ENCODE data around the gene GOLIM4.

Gene GOLIM4

DNA sequence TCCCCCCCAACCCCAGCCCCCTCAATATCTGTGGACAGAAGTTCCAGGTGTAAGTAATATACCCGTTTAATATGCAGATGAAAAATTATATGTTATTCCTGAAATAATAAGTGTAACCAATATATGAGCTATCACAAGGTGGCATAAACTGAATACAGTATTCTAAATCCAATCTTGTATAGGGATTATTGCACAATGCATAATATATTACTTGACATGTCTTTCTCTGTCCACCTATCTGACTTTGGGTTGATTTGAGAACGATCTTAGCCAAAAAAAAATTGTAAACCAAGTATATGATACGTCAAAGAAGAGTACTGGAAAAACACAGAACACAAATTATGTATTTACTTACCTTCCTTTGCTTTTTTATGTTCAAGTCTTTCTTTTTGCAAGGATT, 47.8 kb downstream of the GOLIM4 start:
- TF ChIP-seq, protein P1, sequence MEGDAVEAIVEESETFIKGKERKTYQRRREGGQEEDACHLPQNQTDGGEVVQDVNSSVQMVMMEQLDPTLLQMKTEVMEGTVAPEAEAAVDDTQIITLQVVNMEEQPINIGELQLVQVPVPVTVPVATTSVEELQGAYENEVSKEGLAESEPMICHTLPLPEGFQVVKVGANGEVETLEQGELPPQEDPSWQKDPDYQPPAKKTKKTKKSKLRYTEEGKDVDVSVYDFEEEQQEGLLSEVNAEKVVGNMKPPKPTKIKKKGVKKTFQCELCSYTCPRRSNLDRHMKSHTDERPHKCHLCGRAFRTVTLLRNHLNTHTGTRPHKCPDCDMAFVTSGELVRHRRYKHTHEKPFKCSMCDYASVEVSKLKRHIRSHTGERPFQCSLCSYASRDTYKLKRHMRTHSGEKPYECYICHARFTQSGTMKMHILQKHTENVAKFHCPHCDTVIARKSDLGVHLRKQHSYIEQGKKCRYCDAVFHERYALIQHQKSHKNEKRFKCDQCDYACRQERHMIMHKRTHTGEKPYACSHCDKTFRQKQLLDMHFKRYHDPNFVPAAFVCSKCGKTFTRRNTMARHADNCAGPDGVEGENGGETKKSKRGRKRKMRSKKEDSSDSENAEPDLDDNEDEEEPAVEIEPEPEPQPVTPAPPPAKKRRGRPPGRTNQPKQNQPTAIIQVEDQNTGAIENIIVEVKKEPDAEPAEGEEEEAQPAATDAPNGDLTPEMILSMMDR (IDR thresholded peaks at IDR 0.05): no peak

DNA sequence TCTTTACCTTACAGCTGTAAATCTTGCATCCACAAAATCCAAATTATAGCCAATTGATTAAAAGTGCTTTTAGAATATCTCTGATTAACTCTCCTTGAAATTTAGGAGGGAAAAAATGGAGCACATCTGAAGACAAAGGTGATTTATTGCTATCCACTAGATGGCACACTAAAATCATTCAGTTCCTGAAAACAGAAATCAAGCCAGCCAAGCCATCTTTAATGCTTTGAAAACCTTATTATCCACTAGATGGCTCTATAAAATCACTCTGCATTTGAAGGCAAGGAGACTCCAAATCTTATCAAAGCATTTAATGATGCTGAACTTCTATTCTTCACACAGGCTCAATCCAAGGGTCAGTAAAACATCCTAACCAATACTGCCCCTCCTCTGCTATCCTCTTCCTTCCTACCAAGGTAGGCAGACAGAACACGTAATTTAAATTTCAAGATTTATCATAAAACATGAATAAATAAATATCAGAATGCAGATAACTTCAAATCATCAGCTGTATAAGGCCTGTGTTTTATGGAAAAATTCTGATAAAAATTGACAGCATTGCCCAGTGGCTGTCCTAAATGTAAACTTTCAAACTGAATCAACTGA, 48.4 kb downstream of the GOLIM4 start:
- no peak for DNase-seq (ENCODE audit: low spot score)
- no peak overlapping the region for H3K4me3 ChIP-seq

More for the DNA sequence above, 47.8 kb downstream of the GOLIM4 start:
- Histone ChIP-seq H3K4me3 (no peak overlapping the region), H3K27ac (no peak overlapping the region)
- DNase-seq (ENCODE audit: low spot score): no peak

DNA sequence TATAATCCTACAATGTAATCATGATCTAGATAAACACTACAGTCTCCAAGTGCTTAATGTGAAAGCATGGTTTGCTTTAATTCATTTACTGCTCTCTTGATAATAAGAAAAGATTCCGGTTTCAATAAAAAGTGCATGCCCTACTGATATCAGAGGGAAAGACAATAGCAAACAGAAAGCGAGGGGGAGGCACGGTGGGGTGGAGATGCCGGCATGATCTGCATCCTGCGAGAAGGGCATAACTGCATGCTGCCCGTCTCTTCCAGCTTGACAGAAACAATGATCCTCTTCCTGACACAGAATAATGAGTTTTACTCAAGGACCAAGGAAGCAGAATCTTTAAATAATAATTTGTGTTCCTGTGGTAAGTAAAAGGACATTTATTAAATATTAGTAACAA, 51.7 kb downstream of the GOLIM4 start:
- no peak overlapping the region for H3K27ac ChIP-seq
- no peak for DNase-seq (ENCODE audit: low spot score)
- no peak overlapping the region for H3K4me3 ChIP-seq
- TF ChIP-seq, protein P1 (IDR thresholded peaks at IDR 0.05): no peak

More for the DNA sequence above, 48.4 kb downstream of the GOLIM4 start:
- H3K27ac ChIP-seq: no peak overlapping the region
- TF ChIP-seq, protein P1 (IDR thresholded peaks at IDR 0.05): peak; percentile 41

DNA sequence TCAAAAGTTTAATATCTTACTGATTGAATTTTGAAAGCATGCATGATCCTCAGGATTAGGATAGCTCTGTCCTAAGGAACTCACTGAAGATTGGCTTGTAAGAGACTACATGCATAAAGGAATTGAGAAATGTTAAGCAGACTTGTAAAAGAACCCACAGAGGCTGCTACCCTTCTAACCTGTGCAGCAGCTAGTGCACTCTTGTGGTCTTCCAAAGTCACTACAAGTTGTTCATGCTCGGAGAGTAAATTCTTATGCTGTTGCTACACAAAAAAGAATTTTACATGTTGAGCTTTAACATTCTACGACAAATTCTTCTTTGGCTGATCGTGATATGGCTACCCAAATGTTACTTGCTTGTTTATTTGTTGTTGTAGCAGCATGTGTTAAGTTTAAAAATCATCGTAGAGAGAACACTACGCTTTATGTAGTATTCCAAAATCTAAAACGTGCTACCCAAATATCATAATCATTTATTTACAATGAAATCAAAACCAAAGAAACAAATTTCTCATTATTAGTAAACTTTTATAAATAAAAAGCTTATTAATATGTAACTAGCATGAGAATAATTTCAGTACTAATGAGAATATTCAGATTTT, 55.0 kb downstream of the GOLIM4 start:
- DNase-seq (ENCODE audit: low spot score): no peak
- Histone ChIP-seq H3K27ac (no peak overlapping the region), H3K4me3 (no peak overlapping the region)
- TF ChIP-seq, protein P1 (IDR thresholded peaks at IDR 0.05): no peak

DNA sequence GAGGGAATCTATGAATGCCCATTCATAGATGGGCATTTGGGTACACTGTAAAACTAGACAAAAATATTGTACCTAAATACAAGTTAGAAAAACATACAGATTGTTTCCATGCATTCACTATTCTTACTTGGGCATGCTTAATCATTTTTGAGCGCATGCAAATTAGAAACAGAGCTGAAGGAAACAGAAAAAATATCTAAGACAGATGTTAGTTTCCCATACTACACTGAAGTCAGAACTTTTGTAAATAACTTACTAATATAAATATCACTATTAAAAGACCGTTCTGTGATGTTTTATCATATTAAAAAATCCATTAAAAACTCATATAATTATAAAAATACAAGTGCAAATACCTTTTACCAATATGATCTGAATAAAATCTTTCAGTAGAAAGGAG, 58.7 kb downstream of the GOLIM4 start:
- no peak overlapping the region for H3K4me3 ChIP-seq
- DNase-seq (ENCODE audit: low spot score): no peak
- H3K27ac ChIP-seq: no peak overlapping the region
- TF ChIP-seq, protein P1 (IDR thresholded peaks at IDR 0.05): no peak

DNA sequence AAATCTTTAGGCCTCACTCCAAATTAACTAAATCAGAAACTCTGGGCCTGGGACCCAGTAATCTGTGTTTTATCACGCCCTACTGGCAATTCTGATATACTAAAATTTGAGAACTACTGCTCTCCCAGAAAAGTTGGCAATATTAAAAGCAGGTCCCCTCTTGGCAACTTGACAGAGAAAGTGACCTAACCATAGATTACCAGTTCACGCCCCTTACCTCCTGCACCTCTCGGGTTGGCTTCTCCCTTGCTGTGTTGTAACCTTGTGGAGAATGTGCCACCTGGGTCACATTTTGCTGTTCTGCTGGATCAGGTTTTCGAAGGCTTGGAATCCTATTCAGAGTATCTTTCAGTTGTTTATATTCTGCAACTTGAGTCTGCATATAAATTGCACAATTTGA, 59.1 kb downstream of the GOLIM4 start:
- no peak overlapping the region for H3K27ac ChIP-seq
- DNase-seq (ENCODE audit: low spot score): no peak
- TF ChIP-seq, protein P1 (IDR thresholded peaks at IDR 0.05): no peak
- H3K4me3 ChIP-seq: no peak overlapping the region

Data from coronary artery (tissue), 2 donors.